ENCODE measurements around the gene KCNJ5. TPM values are rescaled to one million over a fixed set of nuclear protein-coding genes. Genes with fewer than 3 reads are reported as not detected.

Gene KCNJ5
- total RNA-seq: not detected

GRCh38 chr11:128890543-128891368 is at the start of gene KCNJ5:
KCNJ5 (plus strand) TSS chr11:128891356; CDS start chr11:128911274, 19,918 bp downstream.
- H3K4me1 Mint-ChIP-seq (ENCODE audit: low read depth in 2 of 2): peaks cover 21 to 24% of the 10 kb centered on the region in 2 donors
- peaks cover 39 to 50% of the 10 kb centered on the region in 2 donors for H3K27me3 Mint-ChIP-seq
- no peaks in the 10 kb centered on the region for H3K36me3 Mint-ChIP-seq
- peak within 1 kb of the TSS; percentile 71 for H3K4me3 Mint-ChIP-seq
- ATAC-seq: peak; percentile 47 to 48
- no peaks in the 10 kb centered on the region for H3K9me3 Mint-ChIP-seq
- DNase-seq (ENCODE audit: low spot score): no peak
- no peak within 1 kb of the TSS for H3K27ac Mint-ChIP-seq

DNA sequence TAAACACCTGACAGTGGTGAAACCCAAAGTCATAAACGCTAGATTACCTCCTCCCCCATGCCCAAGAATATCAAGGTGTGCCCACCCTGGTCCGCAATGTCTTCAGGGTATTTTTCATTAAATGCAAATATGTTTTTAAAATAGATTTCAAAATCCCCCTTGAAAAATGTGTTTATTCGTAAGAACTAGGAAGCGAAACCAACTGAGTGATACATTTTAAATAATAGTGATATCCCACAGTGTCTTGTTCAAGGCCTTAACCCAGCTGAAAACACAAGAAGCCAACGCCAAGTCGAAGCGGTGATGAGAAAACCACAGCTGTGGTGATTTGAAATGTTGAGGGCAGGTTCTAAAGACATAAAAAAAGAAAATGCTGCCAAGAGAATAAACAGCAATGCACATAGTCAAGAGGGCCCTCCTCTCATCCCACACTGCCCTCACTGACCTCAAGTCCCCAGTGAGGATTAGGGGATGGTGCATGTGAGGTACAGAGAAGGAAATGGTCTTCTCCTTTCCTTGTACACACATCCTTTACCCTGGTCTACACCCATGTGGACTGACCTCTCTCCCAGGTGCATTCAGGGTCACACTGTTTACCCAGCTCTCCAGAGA is 49.6 kb upstream of the KCNJ5 start:
- H3K4me3 Mint-ChIP-seq: peak overlapping the region; percentile 15
- peaks cover 40 to 41% of the 10 kb centered on the region in 2 donors for H3K4me1 Mint-ChIP-seq (ENCODE audit: low read depth in 2 of 2)
- no peaks in the 10 kb centered on the region for H3K36me3 Mint-ChIP-seq
- H3K27me3 Mint-ChIP-seq: no peaks in the 10 kb centered on the region
- ATAC-seq: peak; percentile 42 to 55
- H3K27ac Mint-ChIP-seq: peak overlapping the region; percentile 57 to 75
- H3K9me3 Mint-ChIP-seq: no peaks in the 10 kb centered on the region
- DNase-seq (ENCODE audit: low spot score): no peak

DNA sequence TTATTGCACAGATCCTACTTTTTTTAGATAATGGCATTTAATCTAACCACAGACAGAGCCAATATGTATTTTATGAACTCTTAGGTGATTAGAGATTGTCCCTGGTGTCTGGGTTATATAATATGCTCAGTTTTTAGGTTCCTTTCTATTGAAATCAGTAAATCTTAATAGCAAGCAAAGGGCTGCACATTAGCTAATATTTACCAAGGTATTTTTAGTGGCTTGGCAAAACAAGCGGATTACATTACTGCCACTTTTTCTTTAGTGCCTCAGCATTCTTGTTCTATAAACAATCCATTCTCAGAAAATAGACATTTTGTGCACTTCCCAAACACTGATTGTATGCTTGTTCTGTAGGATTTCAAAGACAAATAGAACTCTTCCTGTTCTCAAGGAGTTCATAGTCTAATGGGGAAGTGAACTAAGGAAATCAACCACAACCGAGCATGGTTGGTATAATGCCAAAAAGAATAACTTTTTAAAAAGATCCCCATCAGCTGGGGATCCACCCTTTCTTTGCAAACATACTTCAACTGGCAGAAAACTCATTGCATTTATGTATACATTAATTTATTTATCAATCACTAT is 47.9 kb upstream of the KCNJ5 start:
- H3K9me3 Mint-ChIP-seq: no peaks in the 10 kb centered on the region
- no peaks in the 10 kb centered on the region for H3K36me3 Mint-ChIP-seq
- H3K4me3 Mint-ChIP-seq: no peak overlapping the region
- no peak for ATAC-seq
- no peak overlapping the region for H3K27ac Mint-ChIP-seq
- H3K4me1 Mint-ChIP-seq (ENCODE audit: low read depth in 2 of 2): peaks cover 28 to 30% of the 10 kb centered on the region in 2 donors
- DNase-seq (ENCODE audit: low spot score): no peak
- H3K27me3 Mint-ChIP-seq: no peaks in the 10 kb centered on the region

- H3K4me3 Mint-ChIP-seq: no peak overlapping the region
- ATAC-seq (peak in 1 of 2 donors; percentile 34), DNase-seq (ENCODE audit: low spot score) (no peak)
- H3K9me3 Mint-ChIP-seq: no peaks in the 10 kb centered on the region
- no peak overlapping the region for H3K27ac Mint-ChIP-seq
- H3K4me1 Mint-ChIP-seq (ENCODE audit: low read depth in 2 of 2): peaks cover 30 to 37% of the 10 kb centered on the region in 2 donors
- H3K36me3 Mint-ChIP-seq: no peaks in the 10 kb centered on the region
- H3K27me3 Mint-ChIP-seq: no peaks in the 10 kb centered on the region
These were observed 45.8 kb upstream of the KCNJ5 start for GRCh38 chr11:128845334-128845780.

DNA sequence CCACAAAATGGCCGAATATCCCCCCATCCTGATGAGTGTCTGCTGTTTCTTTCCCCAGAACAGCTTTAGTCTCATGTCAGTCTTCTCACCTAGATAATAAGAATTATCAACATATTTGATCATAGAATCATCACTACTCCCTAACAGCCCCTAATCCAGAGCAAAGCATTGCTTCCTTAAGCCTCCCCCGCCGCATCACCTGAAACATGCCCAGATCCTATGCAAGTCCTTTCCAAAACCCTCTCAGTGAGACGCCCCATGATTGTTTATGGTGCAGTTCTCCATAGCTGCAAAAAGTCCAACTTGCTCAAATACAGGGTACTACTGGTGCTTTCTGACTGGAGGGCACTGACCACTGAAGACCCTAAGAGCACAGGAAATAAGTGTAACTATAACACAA is 44.2 kb upstream of the KCNJ5 start:
- Mint-ChIP-seq H3K4me1 (ENCODE audit: low read depth in 2 of 2) (peaks cover 19 to 27% of the 10 kb centered on the region in 2 donors), H3K4me3 (no peak overlapping the region)

DNA sequence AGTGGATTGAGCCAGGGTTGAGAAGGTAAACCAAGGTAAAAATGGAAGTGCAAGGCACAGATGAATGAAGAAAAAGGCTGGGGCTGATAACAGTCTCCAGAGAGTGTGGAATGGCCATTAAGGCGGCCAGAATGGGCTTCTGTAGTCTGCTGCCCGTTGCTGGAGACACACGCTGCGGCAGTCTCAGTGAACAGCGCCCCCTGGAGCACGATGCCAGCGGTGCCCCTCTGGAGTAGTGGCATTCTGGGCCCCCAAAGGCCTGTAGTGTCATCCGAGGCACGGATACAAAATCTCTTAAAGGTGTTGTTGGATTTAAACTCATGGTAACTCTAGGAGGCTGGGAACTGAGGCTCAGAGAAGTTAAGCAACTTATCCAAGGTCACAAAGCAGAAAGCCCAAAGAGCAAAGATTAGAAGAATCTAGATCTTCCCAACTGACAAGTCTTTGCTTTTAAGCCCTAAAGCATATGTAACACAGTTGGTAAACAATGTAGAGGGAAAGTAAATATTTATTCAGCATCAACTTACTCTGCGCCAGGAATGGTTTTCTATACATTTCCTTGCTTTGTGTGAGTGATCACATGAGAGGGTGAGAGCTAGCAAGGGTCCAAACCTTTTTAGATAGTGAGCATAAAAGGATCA is 42.2 kb upstream of the KCNJ5 start:
- Mint-ChIP-seq H3K36me3 (no peaks in the 10 kb centered on the region), H3K27me3 (no peaks in the 10 kb centered on the region), H3K4me3 (no peak overlapping the region), H3K4me1 (ENCODE audit: low read depth in 2 of 2) (peaks cover 14 to 24% of the 10 kb centered on the region in 2 donors), H3K27ac (no peak overlapping the region), H3K9me3 (no peaks in the 10 kb centered on the region)
- ATAC-seq (peak; percentile 82 to 83), DNase-seq (ENCODE audit: low spot score) (no peak)

More for the DNA sequence above, 44.2 kb upstream of the KCNJ5 start:
- Mint-ChIP-seq H3K27ac (no peak overlapping the region), H3K36me3 (no peaks in the 10 kb centered on the region), H3K27me3 (no peaks in the 10 kb centered on the region), H3K9me3 (no peaks in the 10 kb centered on the region)
- DNase-seq (ENCODE audit: low spot score) (no peak), ATAC-seq (no peak)

- H3K27me3 Mint-ChIP-seq: no peaks in the 10 kb centered on the region
- ATAC-seq: no peak
- peaks cover 5 to 10% of the 10 kb centered on the region in 2 donors for H3K4me1 Mint-ChIP-seq (ENCODE audit: low read depth in 2 of 2)
- H3K36me3 Mint-ChIP-seq: no peaks in the 10 kb centered on the region
- H3K27ac Mint-ChIP-seq: no peak overlapping the region
- DNase-seq (ENCODE audit: low spot score): no peak
- H3K9me3 Mint-ChIP-seq: no peaks in the 10 kb centered on the region
- no peak overlapping the region for H3K4me3 Mint-ChIP-seq
These were observed 38.7 kb upstream of the KCNJ5 start for GRCh38 chr11:128852327-128853023.

GRCh38 chr11:128853559-128853958 is 37.6 kb upstream of the KCNJ5 start:
- peaks cover 4 to 8% of the 10 kb centered on the region in 2 donors for H3K4me1 Mint-ChIP-seq (ENCODE audit: low read depth in 2 of 2)
- ATAC-seq (no peak), DNase-seq (ENCODE audit: low spot score) (no peak)
- H3K9me3 Mint-ChIP-seq: no peaks in the 10 kb centered on the region
- no peak overlapping the region for H3K27ac Mint-ChIP-seq
- H3K4me3 Mint-ChIP-seq: no peak overlapping the region
- no peaks in the 10 kb centered on the region for H3K27me3 Mint-ChIP-seq
- no peaks in the 10 kb centered on the region for H3K36me3 Mint-ChIP-seq

DNA sequence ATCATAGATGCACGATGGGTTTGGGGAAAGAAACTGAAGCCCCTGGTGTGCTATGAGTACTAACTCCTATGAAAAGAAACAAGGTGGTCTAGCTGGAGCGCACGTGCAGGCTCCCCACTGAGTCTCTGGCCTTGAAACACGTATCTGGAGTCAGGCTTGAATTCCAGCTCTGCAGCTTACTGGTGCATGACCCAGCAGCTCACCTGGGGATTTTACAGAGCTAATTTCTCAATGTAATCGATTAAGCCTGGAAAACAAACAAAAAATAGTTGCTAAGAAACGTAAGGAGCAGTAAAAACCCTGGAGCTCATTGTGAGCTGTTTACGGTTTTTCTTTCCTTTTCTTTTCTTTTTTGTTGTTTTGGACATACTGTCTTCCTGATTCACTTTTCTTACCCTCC is 36.3 kb upstream of the KCNJ5 start:
- ATAC-seq: no peak
- H3K9me3 Mint-ChIP-seq: no peaks in the 10 kb centered on the region
- H3K27me3 Mint-ChIP-seq: no peaks in the 10 kb centered on the region
- no peak overlapping the region for H3K27ac Mint-ChIP-seq
- DNase-seq (ENCODE audit: low spot score): no peak
- no peak overlapping the region for H3K4me3 Mint-ChIP-seq
- H3K36me3 Mint-ChIP-seq: no peaks in the 10 kb centered on the region
- H3K4me1 Mint-ChIP-seq (ENCODE audit: low read depth in 2 of 2): peaks cover 0 to 2% of the 10 kb centered on the region in 2 donors

DNA sequence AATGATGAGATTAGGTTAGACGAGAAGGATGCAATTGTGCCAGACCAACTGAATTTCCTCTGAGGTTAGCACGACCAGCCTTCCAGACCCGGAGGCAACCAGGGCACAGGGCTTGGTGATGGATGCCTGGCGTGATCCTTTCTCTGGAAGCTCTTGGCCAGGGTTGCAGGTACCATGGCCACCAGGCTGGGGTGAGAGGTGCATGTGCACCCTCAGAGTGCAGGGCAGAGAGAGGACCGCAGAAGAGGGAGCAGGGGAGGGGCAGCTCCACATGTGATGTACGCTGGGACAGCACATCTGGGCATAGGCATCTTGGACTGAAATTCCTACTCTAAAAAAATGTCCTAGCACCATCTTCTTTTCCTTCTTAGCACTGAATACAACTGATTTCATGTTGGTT is 34.9 kb upstream of the KCNJ5 start:
- H3K36me3 Mint-ChIP-seq: no peaks in the 10 kb centered on the region
- peaks cover 0 to 2% of the 10 kb centered on the region in 2 donors for H3K27me3 Mint-ChIP-seq
- H3K27ac Mint-ChIP-seq: no peak overlapping the region
- DNase-seq (ENCODE audit: low spot score) (no peak), ATAC-seq (no peak)
- H3K4me3 Mint-ChIP-seq: no peak overlapping the region
- no peaks in the 10 kb centered on the region for H3K9me3 Mint-ChIP-seq
- peaks cover 0 to 2% of the 10 kb centered on the region in 2 donors for H3K4me1 Mint-ChIP-seq (ENCODE audit: low read depth in 2 of 2)

DNA sequence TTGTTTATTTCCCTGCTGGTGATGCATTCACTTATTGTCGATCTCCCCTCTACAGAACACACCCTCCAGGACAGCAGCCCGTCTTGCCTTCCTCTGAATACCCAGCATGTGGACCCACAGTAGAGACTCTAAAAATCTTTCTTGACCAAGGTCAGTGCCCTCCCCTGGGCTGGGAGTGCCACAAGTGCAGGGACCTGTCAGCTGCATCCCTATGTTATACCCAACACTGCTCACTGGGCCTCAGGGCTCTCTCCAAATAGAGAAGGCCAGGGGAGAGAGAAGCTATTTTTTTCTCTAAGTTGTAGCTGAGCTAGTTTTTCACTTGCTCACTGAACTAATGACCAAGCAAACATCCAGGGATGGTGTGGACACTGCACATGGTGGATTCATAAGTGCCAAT is 33.8 kb upstream of the KCNJ5 start:
- ATAC-seq: no peak
- Mint-ChIP-seq H3K27ac (no peak overlapping the region), H3K9me3 (no peaks in the 10 kb centered on the region), H3K36me3 (no peaks in the 10 kb centered on the region), H3K27me3 (peaks cover 0 to 2% of the 10 kb centered on the region in 2 donors), H3K4me3 (no peak overlapping the region), H3K4me1 (ENCODE audit: low read depth in 2 of 2) (peaks cover 0 to 2% of the 10 kb centered on the region in 2 donors)
- no peak for DNase-seq (ENCODE audit: low spot score)

DNA sequence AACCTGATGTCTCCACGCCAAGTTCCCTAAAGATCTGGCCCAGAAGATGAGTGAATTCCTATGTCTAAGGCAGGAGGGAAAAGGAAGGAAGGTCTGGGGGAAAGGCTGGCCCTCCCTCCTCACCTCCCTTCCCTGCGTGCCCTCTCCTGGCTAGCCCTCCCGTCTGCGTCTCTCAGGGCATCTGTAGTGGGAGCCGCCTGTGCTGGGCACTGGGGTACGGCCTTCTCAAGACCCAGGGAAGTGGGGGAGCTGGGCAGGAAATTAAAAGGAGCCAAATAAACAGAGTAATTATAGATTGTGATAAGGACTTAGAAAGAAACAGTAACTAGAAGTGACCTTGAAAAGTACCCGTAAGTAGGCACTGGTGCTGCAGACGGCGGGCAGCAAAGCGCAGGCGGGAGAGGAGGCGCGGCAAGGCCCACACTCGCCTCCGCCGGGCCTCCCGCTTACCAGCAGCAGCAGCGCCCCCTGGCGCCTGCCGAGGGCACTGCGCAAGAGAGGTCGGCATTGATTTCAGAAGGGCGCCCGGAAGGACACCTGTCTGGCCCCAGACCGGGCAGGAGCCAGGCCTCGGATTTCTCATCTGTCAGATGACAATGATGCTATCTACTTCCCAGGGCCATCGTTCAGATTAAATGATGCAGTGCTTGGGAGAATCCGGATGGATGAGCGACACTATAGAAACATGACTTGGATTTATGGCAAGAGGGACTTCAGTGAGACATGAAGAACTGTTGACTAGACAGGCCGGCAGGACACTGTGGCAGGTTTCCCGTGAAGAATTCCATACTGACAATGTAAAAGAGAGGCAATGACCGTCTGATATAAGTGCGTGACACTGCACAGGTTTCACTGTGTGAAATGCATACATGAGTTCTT is 31.4 kb upstream of the KCNJ5 start:
- no peaks in the 10 kb centered on the region for H3K9me3 Mint-ChIP-seq
- peaks cover 0 to 4% of the 10 kb centered on the region in 2 donors for H3K27me3 Mint-ChIP-seq
- no peak overlapping the region for H3K4me3 Mint-ChIP-seq
- H3K4me1 Mint-ChIP-seq (ENCODE audit: low read depth in 2 of 2): no peaks in the 10 kb centered on the region
- ATAC-seq: peak; percentile 84 to 85
- peak; percentile 75 for DNase-seq (ENCODE audit: low spot score)
- H3K36me3 Mint-ChIP-seq: no peaks in the 10 kb centered on the region
- no peak overlapping the region for H3K27ac Mint-ChIP-seq
